NCI-H82 (cell line): ENCODE results near the gene AGMO.
"Not testable (repeated sequence)": the region's sequence is repeated elsewhere in the genome, so short reads cannot be mapped to it uniquely, and the experiment has no call there.

Experiments used
- DNase-seq: peaks from one replicate; lab custom pipeline; 2025; lab: John Stamatoyannopoulos, UW

AGMO gene

GRCh38 chr7:15559416-15559928, 2.3 kb downstream of the AGMO start:
- no peak for DNase-seq

- no peak for DNase-seq
Measured at GRCh38 chr7:15558756-15559155, 3.1 kb downstream of the AGMO start.

- DNase-seq: no peak
Measured at GRCh38 chr7:15557686-15558085, 4.1 kb downstream of the AGMO start.

- DNase-seq: peak; percentile 78
Measured at GRCh38 chr7:15557186-15557585, 4.6 kb downstream of the AGMO start.

GRCh38 chr7:15556339-15557105, 5.3 kb downstream of the AGMO start:
- peak; percentile 49 for DNase-seq

- no peak for DNase-seq
Measured at GRCh38 chr7:15555381-15555859, 6.4 kb downstream of the AGMO start.

- no peak for DNase-seq
Measured at GRCh38 chr7:15554744-15555143, 7.1 kb downstream of the AGMO start.

GRCh38 chr7:15554081-15554480, 7.7 kb downstream of the AGMO start:
- no peak for DNase-seq

GRCh38 chr7:15547320-15547719, 14.5 kb downstream of the AGMO start:
- DNase-seq: not testable (repeated sequence)

GRCh38 chr7:15546272-15546792, 15.5 kb downstream of the AGMO start:
- DNase-seq: no peak

- DNase-seq: no peak
Measured at GRCh38 chr7:15544050-15544449, 17.8 kb downstream of the AGMO start.

GRCh38 chr7:15543256-15543655, 18.6 kb downstream of the AGMO start:
- no peak for DNase-seq

GRCh38 chr7:15527648-15528047, 34.2 kb downstream of the AGMO start:
- DNase-seq: no peak

GRCh38 chr7:15525652-15526263, 36.1 kb downstream of the AGMO start:
- DNase-seq: no peak

- no peak for DNase-seq
Measured at GRCh38 chr7:15524077-15524476, 37.7 kb downstream of the AGMO start.

- DNase-seq: not testable (repeated sequence)
Measured at GRCh38 chr7:15517865-15518264, 44.0 kb downstream of the AGMO start.

GRCh38 chr7:15515252-15515651, 46.6 kb downstream of the AGMO start:
- peak; percentile 7 for DNase-seq

- no peak for DNase-seq
Measured at GRCh38 chr7:15508258-15508657, 53.6 kb downstream of the AGMO start.

GRCh38 chr7:15507708-15508107, 54.1 kb downstream of the AGMO start:
- DNase-seq: no peak

GRCh38 chr7:15507171-15507570, 54.6 kb downstream of the AGMO start:
- no peak for DNase-seq

GRCh38 chr7:15505761-15506160, 56.1 kb downstream of the AGMO start:
- no peak for DNase-seq

- no peak for DNase-seq
Measured at GRCh38 chr7:15504351-15504750, 57.5 kb downstream of the AGMO start.
